Natural killer cell (primary cell): ENCODE measurements around the gene SOD2. TPM values are rescaled to one million over a fixed set of nuclear protein-coding genes. Genes with fewer than 3 reads are reported as not detected.

Experiments used
- ATAC-seq, 3 donors: fragments of 150-1000 bp in 2 of 3; fragments of 200-7000 bp in 1 of 3; cut with Tn5 transposase; 1 replicate in 1 of 3; 2 replicates in 2 of 3; pipeline ENCODE4 v1.10.0; 2021; ENCODE audit warnings: mild to moderate bottlenecking in 2 of 3, moderate library complexity in 2 of 3
- DNase-seq, 2 donors: peaks; one replicate each; pipeline versions ENCODE4 v3.0.0 to v3.0.0-alpha.2; 2013 to 2021; ENCODE audit warnings: mixed read lengths in 1 of 2
- H3K27ac ChIP-seq: one replicate; pipeline ENCODE4 v1.5.1; 2013; ENCODE audit warnings: mild to moderate bottlenecking, low read length
- H3K27me3 ChIP-seq: one replicate; pipeline ENCODE4 v1.6.1; 2013; ENCODE audit warnings: low read length; ENCODE audit not compliant: control insufficient read depth, insufficient read depth
- H3K36me3 ChIP-seq: one replicate; pipeline ENCODE4 v1.6.1; 2013; ENCODE audit warnings: low read length; ENCODE audit not compliant: control insufficient read depth, insufficient read depth
- H3K4me1 ChIP-seq: one replicate; pipeline ENCODE4 v1.6.1; 2013; ENCODE audit warnings: low read length; ENCODE audit not compliant: control insufficient read depth, insufficient read depth
- H3K4me3 ChIP-seq: one replicate; pipeline ENCODE4 v1.5.1; 2013; ENCODE audit warnings: low read length
- H3K9me3 ChIP-seq: one replicate; pipeline ENCODE4 v1.6.1; 2013; ENCODE audit warnings: low read length; ENCODE audit not compliant: control insufficient read depth, insufficient read depth
- H3K27ac Mint-ChIP-seq, 2 donors: one replicate each; pipeline ENCODE4 v1.8.0; 2022; ENCODE audit warnings: mild to moderate bottlenecking in 2 of 2, mixed read lengths in 2 of 2, moderate library complexity in 1 of 2
- H3K27me3 Mint-ChIP-seq, 2 donors: one replicate each; pipeline ENCODE4 v1.8.0; 2022; ENCODE audit warnings: low read depth in 2 of 2, mixed read lengths in 2 of 2
- H3K36me3 Mint-ChIP-seq: one replicate; pipeline ENCODE4 v1.8.0; 2022; ENCODE audit warnings: mixed read lengths
- H3K4me1 Mint-ChIP-seq, 2 donors: one replicate each; pipeline ENCODE4 v1.8.0; 2022; ENCODE audit warnings: mixed read lengths in 2 of 2
- H3K4me3 Mint-ChIP-seq: one replicate; pipeline ENCODE4 v1.8.0; 2022; ENCODE audit warnings: mild to moderate bottlenecking, moderate library complexity, mixed read lengths
- H3K9me3 Mint-ChIP-seq, 2 donors: one replicate each; pipeline ENCODE4 v1.8.0; 2022; ENCODE audit warnings: mixed read lengths in 2 of 2
- CTCF ChIP-seq: fragments of 200-600 bp; IDR thresholded peaks from one replicate; pipeline ENCODE4 v1.8.0; 2022; ENCODE audit warnings: antibody characterized with exemption
- WGBS: methylation state at CpG from one replicate; pipeline ENCODE4 v1.1.7; 2013; ENCODE audit warnings: missing lambda C conversion rate; ENCODE audit not compliant: insufficient coverage; 5-methylcytosine and 5-hydroxymethylcytosine counted together
- intact Hi-C: fragments of 100-400 bp; cut with micrococcal nuclease; formaldehyde crosslinking; loops from one replicate; pipeline ENCODE4 v1.14.2; 2022
- total RNA-seq, 4 donors: library from RNA; stranded (reverse); fragments of 120-200 nt in 1 of 4; gene quantifications; one replicate each; pipeline versions ENCODE4 v1.2.3 to v1.2.4, GENCODE V29; 2013 to 2022

SOD2 gene
- total RNA-seq, 3 donors from 2014 or later (not counting 1 experiment from before 2014, with no cell fraction given), result 81.3 to 156 (median 138) TPM

GRCh38 chr6:159719287-159719686 is 26.2 kb upstream of the SOD2 start:
- no peaks in the 10 kb centered on the region for H3K27me3 ChIP-seq
- Mint-ChIP-seq H3K27me3 (no peaks in the 10 kb centered on the region), H3K9me3 (peaks cover 0 to 3% of the 10 kb centered on the region in 2 donors), H3K27ac (no peak overlapping the region), H3K4me3 (no peak overlapping the region), H3K4me1 (peaks cover 5 to 8% of the 10 kb centered on the region in 2 donors), H3K36me3 (no peaks in the 10 kb centered on the region)
- no peaks in the 10 kb centered on the region for H3K9me3 ChIP-seq
- H3K4me1 ChIP-seq, result peaks cover 2% of the 10 kb centered on the region
- H3K36me3 ChIP-seq, result no peaks in the 10 kb centered on the region
- 98% methylated on average over 7 of the region's 7 CpGs for WGBS
- TF ChIP-seq CTCF, result no peak
- DNase-seq, result no peak
- intact Hi-C loops, result no loop called here
- no peak for ATAC-seq
- H3K27ac ChIP-seq, result no peak overlapping the region
- H3K4me3 ChIP-seq, result no peak overlapping the region

GRCh38 chr6:159718634-159719033 is 25.6 kb upstream of the SOD2 start:
- Mint-ChIP-seq H3K4me1 (peaks cover 5 to 8% of the 10 kb centered on the region in 2 donors), H3K36me3 (no peaks in the 10 kb centered on the region), H3K4me3 (no peak overlapping the region), H3K27ac (no peak overlapping the region), H3K27me3 (no peaks in the 10 kb centered on the region), H3K9me3 (peaks cover 0 to 3% of the 10 kb centered on the region in 2 donors)
- no peak overlapping the region for H3K4me3 ChIP-seq
- DNase-seq, result no peak
- ATAC-seq, result no peak
- WGBS, result 73% methylated on average over 3 of the region's 3 CpGs
- peaks cover 2% of the 10 kb centered on the region for H3K4me1 ChIP-seq
- intact Hi-C loops, result no loop called here
- H3K27me3 ChIP-seq, result no peaks in the 10 kb centered on the region
- no peaks in the 10 kb centered on the region for H3K9me3 ChIP-seq
- no peaks in the 10 kb centered on the region for H3K36me3 ChIP-seq
- no peak overlapping the region for H3K27ac ChIP-seq
- TF ChIP-seq CTCF, result no peak

GRCh38 chr6:159716247-159717096 is 23.4 kb upstream of the SOD2 start:
- H3K9me3 ChIP-seq, result peaks cover 11% of the 10 kb centered on the region
- peak in 1 of 3 donors; percentile 39 for ATAC-seq
- no peak overlapping the region for H3K27ac ChIP-seq
- no peak for DNase-seq
- intact Hi-C loops, result no loop called here
- no peaks in the 10 kb centered on the region for H3K9me3 Mint-ChIP-seq
- H3K36me3 Mint-ChIP-seq, result no peaks in the 10 kb centered on the region
- no peak for TF ChIP-seq CTCF
- H3K27ac Mint-ChIP-seq, result no peak overlapping the region
- no peaks in the 10 kb centered on the region for H3K36me3 ChIP-seq
- H3K27me3 Mint-ChIP-seq, result no peaks in the 10 kb centered on the region
- 83% methylated on average over 4 of the region's 5 CpGs for whole genome bisulfite sequencing
- H3K4me3 Mint-ChIP-seq, result no peak overlapping the region
- peaks cover 2% of the 10 kb centered on the region for H3K4me1 ChIP-seq
- H3K4me3 ChIP-seq, result no peak overlapping the region
- peaks cover 5 to 8% of the 10 kb centered on the region in 2 donors for H3K4me1 Mint-ChIP-seq
- H3K27me3 ChIP-seq, result no peaks in the 10 kb centered on the region
